HepG2 (cell line): ENCODE results near the gene PCED1B. TPM values are rescaled to one million over a fixed set of nuclear protein-coding genes. Genes with fewer than 3 reads are reported as not detected.

ENCODE experiments used
- ATAD3A ChIP-seq: sonication (generic); formaldehyde crosslinking; IDR thresholded peaks from 2 replicates; pipeline ENCODE4 v1.4.0; 2020; ENCODE audit warnings: missing genetic modification reagents
- CEBPB ChIP-seq: IDR thresholded peaks from 2 replicates; pipeline ENCODE4 v1.6.1; 2011; ENCODE audit warnings: low read depth, low read length, improper control_type of control experiment, borderline replicate concordance
- FOSL1 ChIP-seq: sonication (generic); formaldehyde crosslinking; IDR thresholded peaks from 2 replicates; pipeline ENCODE4 v1.9.0; 2021; ENCODE audit warnings: missing genetic modification reagents, borderline replicate concordance
- GLMP ChIP-seq: sonication (generic); formaldehyde crosslinking; IDR thresholded peaks from 2 replicates; pipeline ENCODE4 v1.9.0; 2021; ENCODE audit warnings: missing genetic modification reagents, mild to moderate bottlenecking, borderline replicate concordance
- IRX3 ChIP-seq: sonication (generic); formaldehyde crosslinking; IDR thresholded peaks from 2 replicates; pipeline ENCODE4 v1.8.1; 2023; ENCODE audit warnings: mild to moderate bottlenecking, low read depth, missing genetic modification reagents, borderline replicate concordance
- JUNB ChIP-seq: sonication (generic); formaldehyde crosslinking; IDR thresholded peaks from 2 replicates; pipeline ENCODE4 v1.8.0; 2022; ENCODE audit warnings: missing genetic modification reagents, mild to moderate bottlenecking, borderline replicate concordance
- MIER2 ChIP-seq: IDR thresholded peaks from 2 replicates; pipeline ENCODE4 v1.6.1; 2016; ENCODE audit warnings: missing biosample characterization, missing genetic modification reagents
- MTA1 ChIP-seq: sonication (generic); formaldehyde crosslinking; IDR thresholded peaks from 2 replicates; pipeline ENCODE4 v1.4.0; 2020; ENCODE audit warnings: missing genetic modification reagents, mild to moderate bottlenecking, borderline replicate concordance
- NBN ChIP-seq: fragments of 450-650 bp; conservative IDR thresholded peaks from 2 replicates; pipeline ENCODE4 v1.6.1; 2017
- NFE2L2 ChIP-seq: fragments of 150-350 bp; IDR thresholded peaks from 2 replicates; pipeline ENCODE4 v1.6.1; 2014; ENCODE audit warnings: low read length
- NR2F1 ChIP-seq, 2 experiments: fragments of 450-650 bp in 1 of 2; formaldehyde crosslinking in 1 of 2; IDR thresholded peaks; 2 replicates each; pipeline versions ENCODE4 v1.5.0 to v1.6.1; 2016 to 2020; ENCODE audit warnings: mild to moderate bottlenecking in 1 of 2, missing compliant biosample characterization in 1 of 2, missing genetic modification reagents in 1 of 2, moderate library complexity in 1 of 2
- NR2F2 ChIP-seq: IDR thresholded peaks from 2 replicates; pipeline ENCODE4 v1.6.1; 2012; ENCODE audit warnings: low read depth, inconsistent platforms, borderline replicate concordance
- ZFP1 ChIP-seq: IDR thresholded peaks from 2 replicates; pipeline ENCODE4 v1.6.1; 2016
- ZFP37 ChIP-seq: sonication (generic); formaldehyde crosslinking; IDR thresholded peaks from 2 replicates; pipeline ENCODE4 v1.4.0; 2020; ENCODE audit warnings: missing genetic modification reagents, borderline replicate concordance
- ZMYM2 ChIP-seq: sonication (generic); formaldehyde crosslinking; IDR thresholded peaks from 2 replicates; pipeline ENCODE4 v1.8.0; 2022; ENCODE audit warnings: mild to moderate bottlenecking, missing genetic modification reagents
- ZNF101 ChIP-seq: sonication (generic); formaldehyde crosslinking; IDR thresholded peaks from 2 replicates; pipeline ENCODE4 v1.4.0; 2020; ENCODE audit warnings: mild to moderate bottlenecking, low read depth, missing genetic modification reagents, borderline replicate concordance
- ZNF607 ChIP-seq: sonication (generic); formaldehyde crosslinking; IDR thresholded peaks from 2 replicates; pipeline ENCODE4 v1.5.1; 2020; ENCODE audit warnings: missing genetic modification reagents, mild to moderate bottlenecking, borderline replicate concordance
- ZNF670 ChIP-seq: sonication (generic); formaldehyde crosslinking; IDR thresholded peaks from 2 replicates; pipeline ENCODE4 v1.8.0; 2022; ENCODE audit warnings: mild to moderate bottlenecking, missing genetic modification reagents, borderline replicate concordance
- ZNF672 ChIP-seq: sonication (generic); formaldehyde crosslinking; IDR thresholded peaks from 2 replicates; pipeline ENCODE4 v1.8.1; 2022; ENCODE audit warnings: missing genetic modification reagents
- ZNF703 ChIP-seq: sonication (generic); formaldehyde crosslinking; IDR thresholded peaks from 2 replicates; pipeline ENCODE4 v1.5.1; 2020; ENCODE audit warnings: missing genetic modification reagents, mild to moderate bottlenecking, moderate library complexity, borderline replicate concordance
- ZNF816 ChIP-seq: sonication (generic); formaldehyde crosslinking; IDR thresholded peaks from 2 replicates; pipeline ENCODE4 v1.8.0; 2022; ENCODE audit warnings: missing genetic modification reagents, mild to moderate bottlenecking, borderline replicate concordance
- ZNF839 ChIP-seq: sonication (generic); formaldehyde crosslinking; IDR thresholded peaks from 2 replicates; pipeline ENCODE4 v1.4.0; 2020; ENCODE audit warnings: missing genetic modification reagents, mild to moderate bottlenecking, borderline replicate concordance
- polyA plus RNA-seq, 8 experiments: library from polyadenylated mRNA; depleted of rRNA in 3 of 8; stranded (reverse) in 7 of 8; unstranded in 1 of 8; fragments of >200 nt; fragmentation: Illumina TruSeq in 4 of 8; extraction: Trizol in 4 of 8; gene quantifications; 2 replicates each; pipeline versions ENCODE4 v1.2.1 to v1.2.3, GENCODE V29; 2011 to 2016; ENCODE audit warnings: low read depth in 4 of 8, missing spikeins in 1 of 8, mixed read lengths in 1 of 8; ENCODE audit not compliant: insufficient read depth in 1 of 8
- total RNA-seq, 5 experiments: library from RNA; depleted of rRNA; stranded (reverse); fragments of >200 nt; fragmentation: Illumina TruSeq; extraction: Trizol; gene quantifications; 2 replicates each; pipeline ENCODE4 v1.2.3, GENCODE V29; 2016; ENCODE audit warnings: low read depth in 1 of 5
- TF ChIP-seq, protein P1 (sequence below): sonication (generic); formaldehyde crosslinking; IDR thresholded peaks from 2 replicates; pipeline ENCODE4 v1.9.0; 2022; ENCODE audit warnings: missing genetic modification reagents, mild to moderate bottlenecking, borderline replicate concordance
- TF ChIP-seq, protein P2 (sequence below): sonication (generic); formaldehyde crosslinking; IDR thresholded peaks from 2 replicates; pipeline ENCODE4 v1.5.1; 2020; ENCODE audit warnings: mild to moderate bottlenecking, missing genetic modification reagents
- TF ChIP-seq, protein P3 (sequence below): IDR thresholded peaks from 2 replicates; pipeline ENCODE4 v1.6.1; 2016; ENCODE audit warnings: low read depth, borderline replicate concordance

Gene PCED1B
- total and polyA plus RNA-seq, 2 of the 13 experiments (the other 11 are each of a cell fraction or from before 2014, with no cell fraction given): 0.11 to 0.37 TPM

DNA sequence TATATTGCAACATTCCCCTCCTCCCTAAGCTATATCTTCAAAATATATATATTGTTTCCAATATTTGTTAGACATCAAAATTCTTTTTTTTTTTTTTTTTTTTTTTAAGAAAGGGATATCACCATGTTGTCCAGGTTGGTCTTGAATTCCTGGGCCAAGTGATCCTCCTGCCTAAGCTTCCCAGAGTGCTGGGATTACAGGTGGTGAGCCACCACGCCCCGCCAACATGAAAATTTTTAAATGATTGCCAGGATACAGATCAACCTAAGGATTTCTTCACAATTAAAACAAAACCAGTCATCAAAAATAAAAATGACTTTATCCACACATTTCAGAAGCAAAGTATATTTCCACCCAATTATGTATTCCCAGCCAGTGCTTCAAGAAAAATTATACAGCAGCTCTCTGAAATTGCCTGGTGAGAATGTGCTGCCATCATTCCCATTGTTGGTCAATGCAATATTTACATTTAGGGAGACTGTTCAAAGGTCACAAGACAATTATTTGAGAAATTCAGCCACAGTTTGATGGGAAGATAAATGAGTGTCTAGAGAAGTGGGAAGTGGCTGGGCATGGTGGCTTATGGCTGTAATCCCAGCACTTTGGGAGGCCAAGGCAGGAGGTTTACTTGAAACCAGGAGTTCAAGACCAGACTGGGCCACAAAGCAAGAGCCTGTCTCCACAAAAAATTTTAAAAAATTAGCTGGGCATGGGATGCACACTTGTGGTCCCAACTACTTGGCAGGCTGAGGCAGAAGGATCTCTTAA lies 142.0 kb downstream of the PCED1B start (continued):
- TF ChIP-seq, protein P1, sequence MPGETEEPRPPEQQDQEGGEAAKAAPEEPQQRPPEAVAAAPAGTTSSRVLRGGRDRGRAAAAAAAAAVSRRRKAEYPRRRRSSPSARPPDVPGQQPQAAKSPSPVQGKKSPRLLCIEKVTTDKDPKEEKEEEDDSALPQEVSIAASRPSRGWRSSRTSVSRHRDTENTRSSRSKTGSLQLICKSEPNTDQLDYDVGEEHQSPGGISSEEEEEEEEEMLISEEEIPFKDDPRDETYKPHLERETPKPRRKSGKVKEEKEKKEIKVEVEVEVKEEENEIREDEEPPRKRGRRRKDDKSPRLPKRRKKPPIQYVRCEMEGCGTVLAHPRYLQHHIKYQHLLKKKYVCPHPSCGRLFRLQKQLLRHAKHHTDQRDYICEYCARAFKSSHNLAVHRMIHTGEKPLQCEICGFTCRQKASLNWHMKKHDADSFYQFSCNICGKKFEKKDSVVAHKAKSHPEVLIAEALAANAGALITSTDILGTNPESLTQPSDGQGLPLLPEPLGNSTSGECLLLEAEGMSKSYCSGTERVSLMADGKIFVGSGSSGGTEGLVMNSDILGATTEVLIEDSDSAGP (CRISPR knock-in tag): no peak
- no peak for TF ChIP-seq NR2F2
- no peak for TF ChIP-seq NBN
- peak; percentile 89 for TF ChIP-seq ZMYM2
- TF ChIP-seq ZFP1 (CRISPR knock-in tag): no peak
- no peak for TF ChIP-seq IRX3
- TF ChIP-seq, protein P2, sequence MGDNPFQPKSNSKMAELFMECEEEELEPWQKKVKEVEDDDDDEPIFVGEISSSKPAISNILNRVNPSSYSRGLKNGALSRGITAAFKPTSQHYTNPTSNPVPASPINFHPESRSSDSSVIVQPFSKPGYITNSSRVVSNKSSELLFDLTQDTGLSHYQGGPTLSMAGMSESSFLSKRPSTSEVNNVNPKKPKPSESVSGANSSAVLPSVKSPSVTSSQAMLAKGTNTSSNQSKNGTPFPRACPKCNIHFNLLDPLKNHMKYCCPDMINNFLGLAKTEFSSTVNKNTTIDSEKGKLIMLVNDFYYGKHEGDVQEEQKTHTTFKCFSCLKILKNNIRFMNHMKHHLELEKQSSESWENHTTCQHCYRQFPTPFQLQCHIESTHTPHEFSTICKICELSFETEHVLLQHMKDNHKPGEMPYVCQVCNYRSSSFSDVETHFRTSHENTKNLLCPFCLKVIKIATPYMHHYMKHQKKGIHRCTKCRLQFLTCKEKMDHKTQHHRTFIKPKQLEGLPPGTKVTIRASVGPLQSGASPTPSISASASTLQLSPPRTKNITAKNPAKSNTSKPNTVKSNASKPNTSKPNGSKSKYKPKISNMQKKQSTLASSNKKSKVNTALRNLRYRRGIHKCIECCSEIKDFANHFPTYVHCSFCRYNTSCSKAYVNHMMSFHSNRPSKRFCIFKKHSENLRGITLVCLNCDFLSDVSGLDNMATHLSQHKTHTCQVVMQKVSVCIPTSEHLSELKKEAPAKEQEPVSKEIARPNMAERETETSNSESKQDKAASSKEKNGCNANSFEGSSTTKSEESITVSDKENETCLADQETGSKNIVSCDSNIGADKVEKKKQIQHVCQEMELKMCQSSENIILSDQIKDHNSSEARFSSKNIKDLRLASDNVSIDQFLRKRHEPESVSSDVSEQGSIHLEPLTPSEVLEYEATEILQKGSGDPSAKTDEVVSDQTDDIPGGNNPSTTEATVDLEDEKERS (CRISPR knock-in tag): no peak
- no peak for TF ChIP-seq FOSL1 (CRISPR knock-in tag)
- TF ChIP-seq ZNF839 (CRISPR knock-in tag): no peak
- TF ChIP-seq NR2F1 (CRISPR knock-in tag; IDR thresholded peaks at IDR 0.05): peak in 1 of 2 experiments; percentile 45; a peak in 1 of 4 replicates
- peak; percentile 26; the same call in 1 of the 2 replicates for TF ChIP-seq NFE2L2
- TF ChIP-seq ZNF672 (CRISPR knock-in tag): no peak
- no peak for TF ChIP-seq JUNB (CRISPR knock-in tag)
- no peak for TF ChIP-seq ZFP37 (CRISPR knock-in tag)
- peak; percentile 76 for TF ChIP-seq CEBPB
- TF ChIP-seq ZNF816 (CRISPR knock-in tag): no peak
- TF ChIP-seq MIER2 (CRISPR knock-in tag): no peak
- no peak for TF ChIP-seq MTA1 (CRISPR knock-in tag)
- no peak for TF ChIP-seq GLMP
- no peak for TF ChIP-seq ATAD3A
- no peak for TF ChIP-seq ZNF607 (CRISPR knock-in tag)
- TF ChIP-seq ZNF703: no peak
- TF ChIP-seq ZNF101 (CRISPR knock-in tag): no peak
- no peak for TF ChIP-seq ZNF670 (CRISPR knock-in tag)
- TF ChIP-seq, protein P3, sequence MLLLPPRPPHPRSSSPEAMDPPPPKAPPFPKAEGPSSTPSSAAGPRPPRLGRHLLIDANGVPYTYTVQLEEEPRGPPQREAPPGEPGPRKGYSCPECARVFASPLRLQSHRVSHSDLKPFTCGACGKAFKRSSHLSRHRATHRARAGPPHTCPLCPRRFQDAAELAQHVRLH: no peak
